NCI-H146 (cell line): ENCODE results near the gene SCN4A.
"Not testable (repeated sequence)": the region's sequence is repeated elsewhere in the genome, so short reads cannot be mapped to it uniquely, and the experiment has no call there.

ENCODE experiments used
- DNase-seq: peaks from one replicate; lab custom pipeline; 2025; lab: John Stamatoyannopoulos, UW

The SCN4A gene

GRCh38 chr17:63972796-63973195, at the start of gene SCN4A:
Gene SCN4A, minus strand, starts transcription at chr17:63972918. Its CDS starts 77 bp downstream, at chr17:63972841.
- no peak for DNase-seq

GRCh38 chr17:64020056-64020766, 47.5 kb upstream of the SCN4A start, which contains the start of gene ICAM2:
Gene ICAM2, minus strand, starts transcription at chr17:64020633. Its CDS starts 13,942 bp downstream, at chr17:64006691.
- peak; percentile 47 for DNase-seq

- DNase-seq = not testable (repeated sequence)
These were observed 46.8 kb upstream of the SCN4A start for GRCh38 chr17:64019551-64019961.

DNA sequence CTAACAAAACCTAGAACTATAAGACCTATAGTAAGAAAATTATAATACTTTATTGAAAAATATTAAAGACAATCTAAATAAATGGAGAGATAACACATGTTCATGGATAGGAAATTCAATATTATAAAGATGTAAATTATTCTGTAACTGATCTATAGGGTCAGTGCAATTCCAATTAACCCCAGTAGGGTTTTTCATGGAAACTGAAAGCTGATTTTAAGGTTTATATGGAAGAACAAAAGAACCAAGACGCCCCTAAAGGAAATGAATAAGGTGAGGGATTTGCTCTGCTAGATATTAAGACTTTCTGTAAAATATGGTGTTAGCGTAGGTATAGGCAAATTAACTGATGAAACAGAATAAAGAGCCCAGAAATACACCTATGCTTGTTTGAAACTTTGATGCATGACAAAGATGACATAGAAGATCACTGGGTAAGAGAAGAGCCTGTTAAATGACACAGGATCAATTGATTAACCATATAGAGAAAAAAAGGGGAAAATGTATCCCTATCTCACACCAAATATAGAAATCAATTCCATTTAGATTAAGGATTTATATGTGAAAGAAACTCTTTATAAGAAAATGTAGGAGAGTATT, 44.8 kb upstream of the SCN4A start:
- DNase-seq = no peak

DNA sequence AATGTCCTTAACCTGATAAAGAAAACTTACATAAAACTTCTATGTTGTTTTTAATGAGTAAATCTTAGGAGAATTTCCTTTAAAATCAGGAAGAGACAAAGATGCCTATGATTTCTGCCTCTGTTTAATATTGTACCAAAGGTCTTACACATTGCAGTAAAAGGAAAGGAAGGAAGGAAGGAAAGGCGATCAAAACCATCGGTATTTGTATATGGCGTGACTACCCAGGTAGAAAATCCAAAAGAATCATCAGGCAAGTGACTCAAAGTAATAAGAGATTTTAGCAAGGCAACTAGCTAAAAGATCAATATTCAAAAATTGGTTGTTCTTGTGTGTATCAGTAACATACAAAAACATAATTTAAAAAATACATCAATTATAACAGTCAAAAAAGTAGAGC, 44.3 kb upstream of the SCN4A start:
- no peak for DNase-seq

DNA sequence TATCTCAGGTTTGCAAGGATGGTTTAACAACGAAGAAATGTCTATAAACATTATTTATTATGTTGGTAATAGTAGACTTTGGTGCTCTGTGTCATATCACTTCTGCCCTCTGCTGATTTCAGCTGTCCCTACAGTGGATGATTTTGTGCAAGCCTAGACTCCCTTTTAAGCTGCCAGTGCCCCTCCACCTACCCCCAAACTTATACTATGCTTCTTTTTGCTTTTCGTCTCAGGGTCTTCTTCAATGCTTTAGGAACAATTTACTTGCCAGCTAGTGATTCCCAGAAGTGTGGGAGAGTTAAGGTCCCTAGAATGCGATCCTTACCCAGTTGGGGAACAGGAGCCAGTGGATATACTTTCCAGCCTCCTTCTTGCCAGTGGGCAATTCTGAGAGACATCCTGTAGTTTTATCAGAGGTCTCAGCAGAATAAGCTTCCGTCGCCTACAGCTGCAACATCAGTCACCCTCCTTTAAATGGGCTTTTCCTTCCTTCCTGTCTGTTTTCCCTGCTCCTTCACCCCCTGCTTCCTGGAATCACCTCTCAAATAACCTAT, 43.6 kb upstream of the SCN4A start:
- no peak for DNase-seq

- DNase-seq = no peak
These were observed 42.7 kb upstream of the SCN4A start for GRCh38 chr17:64015447-64015846.

- peak; percentile 27 for DNase-seq
These were observed 37.1 kb upstream of the SCN4A start for GRCh38 chr17:64009571-64010402.

DNA sequence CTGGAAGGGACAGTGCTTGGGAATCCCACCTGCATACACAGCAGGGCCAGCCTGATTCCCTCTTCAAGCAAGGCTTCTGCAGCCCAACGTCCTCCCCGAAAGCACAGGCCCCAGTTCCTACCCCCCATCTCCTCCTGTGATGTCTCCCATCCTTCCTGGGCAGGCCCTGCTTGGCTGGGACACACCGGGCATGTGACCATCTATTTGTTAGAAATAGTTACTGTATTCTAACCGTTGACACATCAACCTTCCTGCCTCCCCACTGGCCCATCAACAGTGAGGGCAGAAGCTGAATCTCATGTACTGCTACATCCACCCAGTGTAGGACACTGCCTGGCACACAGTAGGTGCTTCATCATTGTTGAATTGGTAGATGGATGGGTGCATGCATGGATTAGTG, 36.1 kb upstream of the SCN4A start:
- DNase-seq = no peak

DNA sequence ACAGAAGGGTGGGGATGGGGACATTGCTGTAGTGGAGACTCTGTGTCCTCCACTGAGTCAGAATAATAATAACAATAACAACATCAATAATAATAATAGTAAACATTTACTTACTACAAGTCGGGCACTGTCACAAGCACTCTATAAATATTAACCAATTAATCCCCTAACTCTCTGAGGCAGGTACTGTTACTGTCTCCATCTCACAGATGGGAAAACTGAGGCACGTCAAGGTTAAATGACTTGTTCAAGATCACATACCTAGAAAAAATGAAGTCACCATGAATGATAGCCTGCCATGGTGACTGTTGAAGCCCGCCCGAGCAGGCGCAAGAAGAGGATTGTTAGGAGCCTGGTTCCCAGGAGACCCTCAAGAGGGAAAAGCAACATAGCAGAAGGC, 35.6 kb upstream of the SCN4A start:
- DNase-seq = no peak

DNA sequence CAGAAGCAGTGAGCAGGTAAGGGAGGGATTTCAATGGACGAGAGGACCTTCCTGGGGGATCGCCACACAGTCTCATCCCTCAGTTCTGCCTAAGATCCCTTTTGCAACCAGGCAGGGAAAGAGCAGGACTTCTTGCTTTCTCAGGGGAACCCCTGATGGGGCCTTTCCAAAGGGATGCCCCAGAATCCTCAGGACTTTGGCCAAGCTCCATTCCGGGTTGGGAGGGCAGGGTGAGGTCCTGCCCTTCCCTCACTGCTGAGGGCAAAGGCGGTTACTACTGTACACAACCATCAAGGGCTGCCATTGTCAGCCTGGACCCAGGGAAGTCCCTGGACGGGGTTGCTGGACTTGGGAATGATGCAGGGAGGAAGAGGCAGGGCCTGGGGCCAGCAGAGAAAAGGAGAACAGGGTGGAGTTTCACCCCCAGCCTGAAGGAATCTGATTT, 35.1 kb upstream of the SCN4A start:
- no peak for DNase-seq

DNA sequence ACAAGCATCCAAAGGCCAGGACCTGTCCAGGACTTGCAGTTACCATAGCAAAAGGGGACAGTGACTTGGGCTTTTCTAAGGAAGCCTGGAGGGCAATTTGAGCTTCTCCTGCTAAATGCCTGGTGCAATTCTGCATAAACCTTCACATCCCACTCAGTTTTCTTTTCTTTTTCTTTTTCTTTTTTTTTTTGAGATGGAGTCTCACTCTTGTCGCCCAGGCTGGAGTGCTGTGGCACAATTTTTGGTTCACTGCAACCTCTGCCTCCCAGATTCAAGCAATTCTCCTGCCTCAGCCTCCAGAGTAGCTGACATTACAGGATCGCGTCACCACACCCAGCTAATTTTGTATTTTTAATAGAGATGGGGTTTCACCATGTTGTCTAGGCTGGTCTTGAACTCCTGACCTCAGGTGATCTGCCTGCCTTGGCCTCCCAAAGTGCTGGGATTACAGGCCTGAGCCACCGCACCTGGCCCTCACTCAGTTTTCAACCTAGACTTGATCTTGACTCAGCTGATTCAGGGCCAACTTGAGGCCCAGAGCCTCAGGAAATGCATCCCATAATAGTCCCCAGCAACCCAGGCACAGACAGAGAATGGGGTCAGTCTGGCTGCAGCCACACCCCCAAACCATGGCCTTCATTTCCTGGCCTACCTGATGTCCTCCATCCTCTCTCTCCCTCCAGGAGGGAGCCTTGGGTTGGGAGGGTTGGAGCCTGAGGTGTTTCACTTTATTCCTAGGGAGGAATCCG, 34.5 kb upstream of the SCN4A start:
- DNase-seq = not testable (repeated sequence)

DNA sequence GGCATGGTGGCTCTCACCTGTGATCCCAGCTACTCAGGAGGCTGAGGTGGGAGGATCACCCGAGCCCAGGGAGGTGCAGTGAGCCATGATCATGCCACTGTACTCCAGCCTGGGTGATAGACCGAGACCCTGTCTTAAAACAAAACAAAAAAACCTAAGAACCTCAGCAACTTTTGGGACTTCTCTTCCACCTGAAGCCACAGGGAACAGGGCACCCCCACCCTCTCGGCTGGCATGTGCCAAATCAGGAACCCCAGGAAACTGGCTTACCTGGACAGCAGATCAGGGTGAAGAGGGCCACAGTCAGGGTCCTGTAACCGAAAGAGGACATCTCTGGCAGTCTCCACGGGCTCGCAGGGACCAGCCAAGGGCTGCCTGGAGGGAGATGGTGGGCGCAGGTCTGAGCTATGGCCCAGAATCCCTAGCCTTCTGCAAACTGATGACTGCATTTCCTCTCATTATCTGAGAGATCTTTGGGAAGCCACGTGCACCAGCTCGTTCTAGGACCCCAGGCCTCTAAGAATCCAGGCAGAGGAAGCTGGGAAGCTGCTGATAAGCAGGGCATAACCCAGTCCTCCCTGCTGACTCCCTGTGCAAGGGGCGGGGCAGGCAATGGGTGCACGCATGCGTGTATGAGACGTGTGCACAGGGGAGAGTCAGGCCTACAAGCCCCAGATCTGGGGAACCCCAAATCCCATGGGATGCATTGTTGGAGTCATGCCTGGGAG, 33.8 kb upstream of the SCN4A start:
- DNase-seq = no peak

DNA sequence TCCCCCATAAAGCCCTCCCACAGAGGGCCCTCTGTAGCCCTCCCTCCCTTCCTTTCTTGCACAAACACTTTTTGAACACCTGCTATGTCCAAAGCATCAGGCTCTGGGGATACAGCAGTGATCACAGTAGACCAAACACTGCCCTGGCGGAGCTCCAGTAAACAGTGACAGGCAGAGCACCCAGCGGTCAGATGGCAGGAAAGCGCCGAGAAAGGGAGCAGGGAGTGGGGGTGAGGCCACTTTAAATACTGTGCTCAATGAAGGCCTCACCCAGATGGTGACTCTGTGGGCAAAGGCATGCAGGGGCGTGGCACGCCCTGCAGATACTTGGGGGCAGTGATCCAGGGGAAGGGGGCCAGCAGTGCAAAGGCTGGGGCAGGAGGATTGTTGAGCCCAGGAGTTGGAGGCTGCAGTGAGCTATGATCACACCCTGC, 33.0 kb upstream of the SCN4A start:
- peak; percentile 68 for DNase-seq

GRCh38 chr17:64004903-64005733, 32.4 kb upstream of the SCN4A start:
- no peak for DNase-seq

DNA sequence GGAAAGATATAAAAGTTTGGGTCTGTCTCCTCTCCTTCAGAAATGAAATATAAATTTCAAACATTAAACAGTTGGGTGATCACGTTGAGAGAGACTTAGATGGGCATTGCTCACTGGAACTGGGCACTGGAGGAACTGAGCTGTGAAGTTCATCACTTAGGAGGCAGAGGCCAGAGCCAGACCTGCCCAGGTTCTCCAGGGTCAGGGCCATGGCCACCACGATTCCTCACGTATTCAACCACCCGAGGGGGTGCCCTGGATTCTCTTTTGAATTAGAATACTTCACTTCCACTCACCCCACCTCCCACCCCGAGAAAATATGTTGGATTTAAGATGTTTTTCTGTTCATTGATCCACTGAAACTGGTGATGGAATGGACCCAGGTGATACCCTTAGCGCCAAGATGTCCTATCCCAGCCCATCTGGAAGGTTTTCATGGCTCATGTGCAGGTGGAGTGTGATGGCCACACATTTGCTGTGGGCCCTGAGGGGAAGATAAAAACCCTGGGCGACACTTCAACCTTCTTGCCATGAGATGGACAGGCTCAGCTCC, 31.6 kb upstream of the SCN4A start:
- no peak for DNase-seq

DNA sequence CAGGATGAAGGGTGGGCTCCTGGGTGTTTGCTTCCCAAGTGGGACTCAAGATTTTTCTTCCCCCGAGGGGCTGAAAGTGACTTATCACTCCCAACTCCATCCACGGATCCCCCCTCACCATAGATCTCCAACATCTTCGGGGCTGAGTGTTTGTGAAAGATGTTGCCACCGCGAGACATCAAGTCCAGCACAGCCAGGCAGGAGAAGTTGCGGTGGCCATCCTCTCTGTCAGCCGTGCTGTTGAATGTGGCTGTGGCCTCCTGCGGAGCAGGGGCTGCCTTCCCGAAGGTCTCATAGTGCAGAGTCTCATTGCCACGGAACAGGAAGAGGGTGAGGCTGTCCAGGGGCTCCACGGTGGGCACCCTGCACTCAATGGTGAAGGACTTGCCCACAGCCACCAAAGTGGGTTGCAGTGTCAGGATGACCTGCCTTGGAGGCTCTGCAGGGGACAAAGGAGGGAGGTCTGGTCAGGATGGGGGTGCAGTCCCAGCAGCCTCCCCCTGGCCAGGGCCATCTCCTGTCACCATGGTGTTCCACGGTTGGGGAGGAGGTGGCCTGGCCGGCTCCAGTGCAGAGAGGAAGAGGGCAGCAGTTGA, 30.9 kb upstream of the SCN4A start:
- no peak for DNase-seq

- no peak for DNase-seq
These were observed 30.2 kb upstream of the SCN4A start for GRCh38 chr17:64002658-64003525.
